CD4-positive, CD25-positive, alpha-beta regulatory T cell (primary cell): Measurements from ENCODE around the gene PNPLA3. TPM values are rescaled to one million over a fixed set of nuclear protein-coding genes. Genes with fewer than 3 reads are reported as not detected.

Experiments
- ATAC-seq, 2 donors: fragments of 150-1000 bp; cut with Tn5 transposase; one replicate each; pipeline ENCODE4 v1.10.0; 2021; ENCODE audit warnings: low read depth in 2 of 2, moderate number of reproducible peaks in 2 of 2, moderate library complexity in 1 of 2
- DNase-seq, 3 donors: peaks; one replicate each; pipeline versions ENCODE4 v3.0.0 to v3.0.0-alpha.2; 2012 to 2022; ENCODE audit warnings: mixed read lengths in 1 of 3
- H3K27ac ChIP-seq: one replicate; pipeline ENCODE4 v1.7.0; 2013; ENCODE audit warnings: mild to moderate bottlenecking, low read length; ENCODE audit not compliant: insufficient read depth, poor library complexity, severe bottlenecking
- H3K27me3 ChIP-seq: one replicate; pipeline ENCODE4 v1.7.0; 2013; ENCODE audit warnings: low read length; ENCODE audit not compliant: control insufficient read depth, insufficient read depth
- H3K36me3 ChIP-seq: one replicate; pipeline ENCODE4 v1.7.0; 2013; ENCODE audit warnings: mild to moderate bottlenecking, low read length, moderate library complexity; ENCODE audit not compliant: control insufficient read depth, insufficient read depth
- H3K4me1 ChIP-seq: 2 replicates; pipeline ENCODE4 v1.7.0; 2013; ENCODE audit warnings: mild to moderate bottlenecking, low read length; ENCODE audit not compliant: insufficient read depth, control insufficient read depth, poor library complexity, severe bottlenecking
- H3K4me3 ChIP-seq: one replicate; pipeline ENCODE4 v1.7.0; 2013; ENCODE audit warnings: low read depth, mild to moderate bottlenecking, low read length, moderate library complexity
- H3K9me3 ChIP-seq, 2 experiments: 1 replicate in 1 of 2; 2 replicates in 1 of 2; pipeline ENCODE4 v1.7.0; 2013; ENCODE audit warnings: low read length in 2 of 2, mild to moderate bottlenecking in 1 of 2, moderate library complexity in 1 of 2; ENCODE audit not compliant: control insufficient read depth in 2 of 2
- H3K27ac Mint-ChIP-seq, 3 donors: one replicate each; pipeline ENCODE4 v1.8.0; 2020 to 2022; ENCODE audit warnings: mild to moderate bottlenecking in 3 of 3, mixed read lengths in 3 of 3, moderate library complexity in 2 of 3
- H3K27me3 Mint-ChIP-seq: one replicate; pipeline ENCODE4 v1.8.0; 2022; ENCODE audit warnings: mild to moderate bottlenecking, mixed read lengths
- H3K36me3 Mint-ChIP-seq: one replicate; pipeline ENCODE4 v1.8.0; 2020; ENCODE audit warnings: mixed read lengths
- H3K4me1 Mint-ChIP-seq, 4 donors: one replicate each; pipeline ENCODE4 v1.8.0; 2020 to 2022; ENCODE audit warnings: mixed read lengths in 4 of 4, mild to moderate bottlenecking in 1 of 4
- H3K4me3 Mint-ChIP-seq, 4 donors: one replicate each; pipeline ENCODE4 v1.8.0; 2020 to 2022; ENCODE audit warnings: mild to moderate bottlenecking in 4 of 4, mixed read lengths in 4 of 4, moderate library complexity in 3 of 4
- H3K9me3 Mint-ChIP-seq, 7 donors: one replicate each; pipeline ENCODE4 v1.8.0; 2020 to 2022; ENCODE audit warnings: mixed read lengths in 7 of 7, mild to moderate bottlenecking in 3 of 7, moderate library complexity in 2 of 7
- polyA plus RNA-seq, 4 donors: library from polyadenylated mRNA; unstranded; fragments of 300-500 nt; fragmentation: Illumina TruSeq; gene quantifications; one replicate each; pipeline ENCODE4 v1.2.3, GENCODE V29; 2021
- total RNA-seq: library from RNA; stranded (reverse); gene quantifications from one replicate; pipeline ENCODE4 v1.2.3, GENCODE V29; 2022

PNPLA3 gene
- total and polyA plus RNA-seq, 5 donors from 2014 or later, result not detected

- Histone ChIP-seq H3K27me3 (no peaks in the 10 kb centered on the region), H3K27ac (no peak overlapping the region), H3K9me3 (no peaks in the 10 kb centered on the region), H3K4me1 (no peaks in the 10 kb centered on the region), H3K4me3 (no peak overlapping the region), H3K36me3 (peaks cover 88% of the 10 kb centered on the region)
- Mint-ChIP-seq H3K36me3 (peaks cover 47% of the 10 kb centered on the region), H3K27ac (peak overlapping the region in 1 of 3 donors; percentile 68), H3K9me3 (no peaks in the 10 kb centered on the region), H3K4me3 (no peak overlapping the region), H3K27me3 (no peaks in the 10 kb centered on the region), H3K4me1 (no peaks in the 10 kb centered on the region)
- DNase-seq (no peak), ATAC-seq (no peak)
Measured at GRCh38 chr22:43980996-43981395, 57.4 kb downstream of the PNPLA3 start.

DNA sequence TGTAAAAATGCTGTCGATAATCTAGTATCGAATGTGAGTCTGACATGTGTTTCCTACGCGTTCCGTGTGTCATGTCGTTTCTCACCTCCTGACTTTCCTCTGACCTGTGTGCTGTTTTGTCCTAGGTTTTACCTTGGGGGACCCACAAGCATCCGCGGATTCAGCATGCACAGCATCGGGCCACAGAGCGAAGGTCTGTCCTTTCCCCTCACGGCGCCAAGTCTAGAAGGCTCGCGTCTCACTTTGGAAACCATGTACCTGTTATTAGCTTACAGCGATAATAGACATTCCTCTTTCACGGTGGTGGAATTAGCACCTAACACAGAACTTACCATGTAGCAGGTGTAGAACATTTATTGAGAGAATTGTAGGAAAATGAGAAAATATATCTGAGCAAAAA lies 60.2 kb downstream of the PNPLA3 start:
- Mint-ChIP-seq H3K4me1 (peaks cover 0 to 2% (median 0%) of the 10 kb centered on the region in 4 donors), H3K9me3 (no peaks in the 10 kb centered on the region), H3K4me3 (no peak overlapping the region), H3K36me3 (peaks cover 42% of the 10 kb centered on the region), H3K27ac (no peak overlapping the region), H3K27me3 (no peaks in the 10 kb centered on the region)
- H3K4me3 ChIP-seq, result no peak overlapping the region
- peaks cover 84% of the 10 kb centered on the region for H3K36me3 ChIP-seq
- no peaks in the 10 kb centered on the region for H3K9me3 ChIP-seq
- H3K27me3 ChIP-seq, result no peaks in the 10 kb centered on the region
- no peak for ATAC-seq
- DNase-seq, result no peak
- no peaks in the 10 kb centered on the region for H3K4me1 ChIP-seq
- no peak overlapping the region for H3K27ac ChIP-seq

- Histone ChIP-seq H3K36me3 (peaks cover 86% of the 10 kb centered on the region), H3K4me1 (no peaks in the 10 kb centered on the region), H3K27ac (no peak overlapping the region), H3K9me3 (no peaks in the 10 kb centered on the region), H3K4me3 (no peak overlapping the region), H3K27me3 (no peaks in the 10 kb centered on the region)
- H3K27me3 Mint-ChIP-seq, result no peaks in the 10 kb centered on the region
- DNase-seq (no peak), ATAC-seq (no peak)
- peaks cover 37% of the 10 kb centered on the region for H3K36me3 Mint-ChIP-seq
- H3K4me3 Mint-ChIP-seq, result no peak overlapping the region
- peaks cover 0 to 4% (median under 1%) of the 10 kb centered on the region in 4 donors for H3K4me1 Mint-ChIP-seq
- no peak overlapping the region for H3K27ac Mint-ChIP-seq
- no peaks in the 10 kb centered on the region for H3K9me3 Mint-ChIP-seq
Measured at GRCh38 chr22:43985532-43985931, 61.9 kb downstream of the PNPLA3 start.

DNA sequence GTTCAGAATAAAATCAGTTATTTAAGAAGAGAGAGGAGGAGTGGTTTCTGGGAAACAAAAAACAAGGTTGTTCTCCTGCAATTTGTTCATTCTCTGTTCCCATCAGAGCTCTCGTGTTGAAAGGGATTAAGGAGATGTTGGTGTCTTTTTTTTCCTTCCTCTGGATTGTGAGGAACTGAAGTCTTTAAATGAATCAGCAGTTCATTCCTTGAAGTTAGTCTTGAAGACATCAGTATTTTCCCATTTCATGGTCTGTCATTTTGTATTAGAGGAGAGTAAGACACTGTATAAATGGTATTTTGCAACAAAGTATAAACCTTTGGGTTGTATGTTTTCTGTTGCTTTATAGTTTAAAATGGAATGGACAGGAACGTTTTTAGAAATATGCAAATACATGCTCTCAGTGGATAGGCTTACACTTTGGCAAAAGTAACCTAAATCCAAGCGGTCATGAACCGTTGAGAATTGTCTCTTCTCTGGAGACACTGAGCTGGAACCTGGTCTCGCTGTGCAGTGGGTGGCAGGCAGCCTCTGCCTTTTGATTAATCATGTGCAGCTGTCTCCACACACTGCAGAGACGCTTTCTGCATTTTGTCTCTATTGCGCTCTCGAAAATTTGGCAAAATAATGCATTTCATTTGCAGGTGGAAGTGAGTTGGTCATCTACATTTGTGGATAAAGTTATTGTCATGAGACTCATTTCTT lies 64.7 kb downstream of the PNPLA3 start:
- H3K4me3 ChIP-seq, result no peak overlapping the region
- DNase-seq (no peak), ATAC-seq (no peak)
- Mint-ChIP-seq H3K27ac (no peak overlapping the region), H3K36me3 (peaks cover 50% of the 10 kb centered on the region), H3K9me3 (no peaks in the 10 kb centered on the region), H3K4me1 (peaks cover 2 to 9% (median 4%) of the 10 kb centered on the region in 4 donors), H3K4me3 (no peak overlapping the region), H3K27me3 (no peaks in the 10 kb centered on the region)
- no peak overlapping the region for H3K27ac ChIP-seq
- no peaks in the 10 kb centered on the region for H3K9me3 ChIP-seq
- no peaks in the 10 kb centered on the region for H3K4me1 ChIP-seq
- H3K36me3 ChIP-seq, result peaks cover 83% of the 10 kb centered on the region
- no peaks in the 10 kb centered on the region for H3K27me3 ChIP-seq

- H3K27ac Mint-ChIP-seq, result no peak overlapping the region
- no peaks in the 10 kb centered on the region for H3K27me3 Mint-ChIP-seq
- Histone ChIP-seq H3K27me3 (no peaks in the 10 kb centered on the region), H3K36me3 (peaks cover 76% of the 10 kb centered on the region), H3K4me3 (no peak overlapping the region), H3K9me3 (no peaks in the 10 kb centered on the region), H3K27ac (no peak overlapping the region), H3K4me1 (no peaks in the 10 kb centered on the region)
- ATAC-seq (no peak), DNase-seq (no peak)
- no peaks in the 10 kb centered on the region for H3K9me3 Mint-ChIP-seq
- H3K4me1 Mint-ChIP-seq, result peaks cover 5 to 12% (median 7%) of the 10 kb centered on the region in 4 donors
- H3K36me3 Mint-ChIP-seq, result peaks cover 46% of the 10 kb centered on the region
- H3K4me3 Mint-ChIP-seq, result no peak overlapping the region
Measured at GRCh38 chr22:43988960-43989359, 65.4 kb downstream of the PNPLA3 start.

- Mint-ChIP-seq H3K9me3 (no peaks in the 10 kb centered on the region), H3K4me3 (no peak overlapping the region), H3K36me3 (peaks cover 45% of the 10 kb centered on the region), H3K27ac (no peak overlapping the region), H3K27me3 (no peaks in the 10 kb centered on the region), H3K4me1 (peaks cover 6 to 16% (median 10%) of the 10 kb centered on the region in 4 donors)
- ATAC-seq (no peak), DNase-seq (no peak)
- no peaks in the 10 kb centered on the region for H3K9me3 ChIP-seq
- peaks cover 69% of the 10 kb centered on the region for H3K36me3 ChIP-seq
- H3K4me3 ChIP-seq, result no peak overlapping the region
- H3K27ac ChIP-seq, result no peak overlapping the region
- no peaks in the 10 kb centered on the region for H3K27me3 ChIP-seq
- H3K4me1 ChIP-seq, result no peaks in the 10 kb centered on the region
Measured at GRCh38 chr22:43990044-43990443, 66.4 kb downstream of the PNPLA3 start.

DNA sequence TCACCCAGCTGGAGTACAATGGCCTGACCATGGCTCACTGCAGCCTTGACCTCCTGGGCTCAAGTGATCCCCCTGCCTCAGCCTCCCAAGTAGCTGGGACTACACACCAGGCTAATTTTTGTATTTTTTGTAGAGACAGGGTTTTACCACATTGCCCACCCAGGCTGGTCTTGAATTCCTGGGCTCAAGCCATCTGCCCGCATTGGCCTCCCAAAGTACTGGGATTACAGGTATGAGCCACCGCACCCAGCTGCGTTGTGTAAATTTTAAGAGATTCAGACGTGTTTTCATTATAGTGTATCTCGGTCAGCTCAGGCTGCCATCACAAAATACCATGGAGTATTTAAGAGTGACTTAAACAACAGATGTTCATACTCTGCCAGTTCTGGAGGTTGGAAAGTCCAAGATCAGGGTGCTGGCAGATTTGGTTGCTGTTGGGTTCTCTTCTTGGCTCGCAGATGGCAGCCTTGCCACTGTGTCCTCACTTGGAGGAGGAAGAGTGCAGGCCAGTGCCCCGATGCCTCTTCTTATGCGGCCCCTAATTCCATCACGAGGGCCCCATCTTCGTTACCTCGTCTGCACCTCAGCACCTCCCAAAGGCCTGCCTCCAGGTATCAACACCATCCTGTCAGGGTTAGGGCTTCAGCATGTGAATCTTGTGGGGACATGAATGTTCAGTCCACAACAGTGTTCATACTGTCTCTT lies 67.9 kb downstream of the PNPLA3 start:
- Mint-ChIP-seq H3K4me1 (peaks cover 6 to 27% (median 20%) of the 10 kb centered on the region in 4 donors), H3K4me3 (no peak overlapping the region), H3K27ac (no peak overlapping the region), H3K36me3 (peaks cover 43% of the 10 kb centered on the region), H3K27me3 (no peaks in the 10 kb centered on the region), H3K9me3 (no peaks in the 10 kb centered on the region)
- no peak for DNase-seq
- H3K27ac ChIP-seq, result no peak overlapping the region
- H3K27me3 ChIP-seq, result no peaks in the 10 kb centered on the region
- H3K4me3 ChIP-seq, result no peak overlapping the region
- H3K9me3 ChIP-seq, result no peaks in the 10 kb centered on the region
- no peak for ATAC-seq
- peaks cover 56% of the 10 kb centered on the region for H3K36me3 ChIP-seq
- peaks cover 13% of the 10 kb centered on the region for H3K4me1 ChIP-seq
